GM12873 (cell line): Measurements from ENCODE around the gene ADAM15.

Experiments
- TF ChIP-seq, protein P1 (sequence below): IDR thresholded peaks from 2 replicates; pipeline ENCODE4 v1.5.1; 2012; ENCODE audit warnings: low read depth, mild to moderate bottlenecking, moderate library complexity, low read length, control low read depth; ENCODE audit not compliant: insufficient read depth; ENCODE audit errors: missing control alignments

The ADAM15 gene

DNA sequence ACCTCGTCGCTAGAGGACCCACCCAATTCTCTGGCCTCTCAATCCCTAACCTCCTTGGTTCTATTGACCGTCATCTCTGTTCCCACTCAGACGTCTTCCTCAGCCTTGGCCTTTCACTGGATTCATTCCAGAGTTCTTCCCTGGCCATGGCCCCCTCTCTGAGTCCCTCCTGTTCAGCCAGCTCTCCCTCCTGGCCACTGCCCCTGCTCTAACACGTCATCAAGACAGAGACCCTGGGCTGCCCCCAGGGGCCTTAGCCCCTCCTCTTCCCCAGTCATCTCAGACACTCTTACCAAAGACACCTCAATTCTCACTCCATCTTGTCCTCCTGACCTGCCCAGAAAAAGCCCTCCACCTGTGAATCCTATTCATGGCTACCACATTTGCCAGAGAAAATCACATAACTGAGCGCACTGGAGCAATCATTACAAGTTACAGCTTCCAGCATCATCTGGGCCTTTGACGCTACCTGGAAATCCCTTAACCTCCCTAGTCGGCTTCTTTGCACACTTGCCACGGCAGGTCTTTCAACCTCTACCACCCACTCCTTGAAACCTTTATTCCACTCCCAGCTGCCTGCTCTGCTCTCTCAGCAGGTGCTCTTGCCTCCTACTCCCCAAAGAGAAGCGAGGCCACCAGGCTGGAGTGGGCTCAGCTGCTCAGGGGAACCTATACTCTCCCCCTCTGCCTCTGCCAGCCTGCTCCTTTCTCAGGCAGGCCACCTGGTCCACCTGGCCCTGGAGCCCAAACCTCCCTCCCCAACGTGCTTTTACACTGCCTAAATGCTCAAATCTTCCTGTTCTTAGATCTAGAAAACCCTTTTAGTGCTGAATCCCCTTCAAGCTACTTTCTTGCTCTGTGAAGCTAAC lies 31.5 kb upstream of the ADAM15 start:
- TF ChIP-seq, protein P1, sequence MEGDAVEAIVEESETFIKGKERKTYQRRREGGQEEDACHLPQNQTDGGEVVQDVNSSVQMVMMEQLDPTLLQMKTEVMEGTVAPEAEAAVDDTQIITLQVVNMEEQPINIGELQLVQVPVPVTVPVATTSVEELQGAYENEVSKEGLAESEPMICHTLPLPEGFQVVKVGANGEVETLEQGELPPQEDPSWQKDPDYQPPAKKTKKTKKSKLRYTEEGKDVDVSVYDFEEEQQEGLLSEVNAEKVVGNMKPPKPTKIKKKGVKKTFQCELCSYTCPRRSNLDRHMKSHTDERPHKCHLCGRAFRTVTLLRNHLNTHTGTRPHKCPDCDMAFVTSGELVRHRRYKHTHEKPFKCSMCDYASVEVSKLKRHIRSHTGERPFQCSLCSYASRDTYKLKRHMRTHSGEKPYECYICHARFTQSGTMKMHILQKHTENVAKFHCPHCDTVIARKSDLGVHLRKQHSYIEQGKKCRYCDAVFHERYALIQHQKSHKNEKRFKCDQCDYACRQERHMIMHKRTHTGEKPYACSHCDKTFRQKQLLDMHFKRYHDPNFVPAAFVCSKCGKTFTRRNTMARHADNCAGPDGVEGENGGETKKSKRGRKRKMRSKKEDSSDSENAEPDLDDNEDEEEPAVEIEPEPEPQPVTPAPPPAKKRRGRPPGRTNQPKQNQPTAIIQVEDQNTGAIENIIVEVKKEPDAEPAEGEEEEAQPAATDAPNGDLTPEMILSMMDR, result no peak

DNA sequence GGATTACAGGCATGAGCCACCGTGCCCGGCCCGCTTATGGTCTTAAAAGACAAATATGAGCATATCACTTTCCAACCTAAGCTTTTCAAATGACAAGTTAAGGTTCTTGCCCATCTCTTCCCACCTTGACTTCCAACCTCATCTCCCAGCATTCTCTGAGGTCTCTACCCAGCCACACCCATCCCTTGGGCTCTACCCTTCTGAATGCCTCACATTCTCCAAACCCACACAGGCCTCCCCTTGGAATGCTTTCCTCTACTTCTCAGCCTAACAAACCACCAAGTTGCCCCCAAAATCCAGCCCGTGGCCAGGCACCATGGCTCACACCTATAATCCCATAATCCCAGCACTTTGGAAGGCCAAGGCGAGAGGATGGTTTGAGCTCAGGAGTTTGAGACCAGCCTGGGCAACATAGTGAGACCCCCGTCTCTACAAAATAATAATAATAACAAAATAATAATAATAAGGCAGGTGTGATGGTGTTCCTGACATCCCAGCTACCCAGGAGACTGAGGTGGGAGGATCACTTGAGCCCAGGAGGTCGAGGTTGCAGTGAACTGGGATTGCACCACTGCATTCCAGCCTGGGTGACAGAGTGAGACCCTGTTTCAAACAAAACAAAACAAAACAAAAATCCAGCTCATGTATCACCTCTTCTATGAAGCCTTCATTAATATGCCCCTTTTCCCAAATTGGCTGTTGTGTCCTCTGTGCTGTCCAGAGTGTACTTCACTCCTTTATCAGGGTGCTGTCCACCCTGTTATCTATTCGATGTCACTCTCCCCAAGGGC lies 28.8 kb upstream of the ADAM15 start:
- TF ChIP-seq, protein P1, result no peak

DNA sequence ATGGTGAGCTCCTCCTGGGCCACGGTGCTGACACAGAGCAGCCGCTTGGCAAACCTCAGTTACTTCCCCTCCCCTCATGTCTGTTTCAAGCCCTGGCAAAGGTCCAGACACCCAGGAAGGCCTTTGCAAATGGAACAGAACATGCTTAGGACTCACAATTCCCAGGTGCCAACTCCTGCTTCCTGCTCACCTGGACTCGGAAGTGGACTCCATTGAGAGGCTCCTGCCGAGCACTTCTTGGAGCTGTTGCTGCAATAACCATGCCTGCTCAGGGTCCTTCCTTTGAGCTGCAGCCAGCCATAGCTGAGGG lies 28.2 kb upstream of the ADAM15 start:
- TF ChIP-seq, protein P1, result no peak

DNA sequence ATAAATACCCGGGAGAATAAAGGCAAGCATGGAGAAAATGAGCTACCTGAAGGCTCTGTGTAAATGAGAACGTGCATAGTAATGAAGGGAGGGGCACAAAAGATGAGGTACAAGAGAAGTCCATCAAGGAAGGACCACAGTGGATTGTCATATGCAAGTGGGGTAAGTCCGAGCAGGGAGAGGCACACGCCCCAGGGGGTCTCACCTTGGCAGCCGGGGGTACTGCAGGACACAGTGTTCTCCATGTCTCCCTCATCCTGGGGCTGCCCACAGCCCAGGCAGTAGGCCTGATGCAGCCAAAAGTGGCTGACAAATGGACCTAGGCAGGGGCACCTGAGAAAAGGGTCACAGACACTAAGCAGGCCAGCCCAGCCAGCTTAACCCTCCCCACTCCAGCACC lies 27.5 kb upstream of the ADAM15 start:
- TF ChIP-seq, protein P1, result no peak

DNA sequence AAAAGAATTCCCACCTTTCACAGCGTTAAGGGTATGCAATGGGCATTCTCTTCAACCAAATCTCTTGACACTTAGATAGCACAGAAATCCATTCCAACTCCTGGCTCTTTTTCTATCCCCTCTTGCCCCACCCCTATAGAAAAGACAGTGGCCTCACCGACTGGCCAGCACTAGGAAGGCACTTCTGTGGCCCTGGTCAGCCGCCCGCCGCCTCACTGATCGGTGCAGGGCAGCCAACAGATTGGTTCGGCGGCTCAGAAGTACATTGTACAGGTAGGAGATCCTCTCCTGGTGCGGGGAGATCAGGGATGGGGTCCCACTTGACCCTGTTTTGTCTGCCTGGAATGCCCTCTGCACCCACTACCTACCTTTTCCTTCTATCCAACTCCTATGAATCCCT lies 26.8 kb upstream of the ADAM15 start:
- TF ChIP-seq, protein P1, result no peak

DNA sequence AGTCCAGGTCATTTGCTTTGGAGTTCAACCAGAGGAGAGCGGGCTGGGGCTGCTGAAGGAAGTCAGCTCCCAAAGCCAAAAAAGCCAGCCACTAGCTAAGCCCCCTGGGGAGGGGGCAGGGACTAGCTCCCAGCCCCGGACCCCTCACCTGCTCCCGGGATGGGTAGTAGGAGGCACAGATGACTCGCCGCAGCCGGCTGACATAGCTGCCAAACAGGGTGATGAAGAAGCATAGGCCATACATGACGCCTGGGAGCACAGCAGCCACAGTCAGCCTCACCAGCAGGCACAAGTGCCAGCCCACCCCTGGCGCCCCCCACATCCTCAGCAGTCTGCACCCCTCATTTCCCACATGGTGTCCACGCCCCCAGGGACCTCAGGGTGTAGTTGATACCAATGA lies 25.0 kb upstream of the ADAM15 start:
- TF ChIP-seq, protein P1, result no peak

DNA sequence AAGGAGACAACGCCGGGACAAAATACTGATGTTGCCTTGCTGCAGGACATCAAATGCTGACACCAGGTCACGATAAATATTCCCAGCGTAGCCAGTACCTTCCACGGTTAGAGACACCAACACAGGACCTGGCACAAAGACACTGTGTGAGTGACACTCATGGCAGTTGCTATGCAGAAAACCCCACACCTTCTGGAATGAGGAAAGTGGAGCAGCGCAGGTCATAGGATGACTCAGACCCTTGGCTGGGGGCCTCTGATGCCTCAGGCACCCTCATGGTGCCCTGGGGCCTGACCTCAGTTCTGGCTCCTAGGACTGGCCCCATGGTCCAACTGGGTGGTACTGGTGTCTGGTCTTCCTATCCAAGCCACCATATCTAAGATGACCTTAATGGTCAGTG lies 24.5 kb upstream of the ADAM15 start:
- TF ChIP-seq, protein P1, result no peak
